ENCODE results near the gene IRGC.

- TF ChIP-seq POLR2AphosphoS5 (IDR thresholded peaks at IDR 0.05; ENCODE audit: low read depth, low read length): no peak
- no peak for TF ChIP-seq REST (IDR thresholded peaks at IDR 0.05; ENCODE audit: insufficient read depth in 1 of 2, low read depth in 2 of 2, low read length in 2 of 2)
- no peak for TF ChIP-seq TAF1 (IDR thresholded peaks at IDR 0.05; ENCODE audit: borderline replicate concordance, insufficient read depth, low read length)
Observed at GRCh38 chr19:43675269-43675879, 40.5 kb upstream of the IRGC start.
